NT2/D1 (cell line): ENCODE results near the gene ARHGAP12.

Experiments used
- DNase-seq: peaks from one replicate; pipeline ENCODE4 v3.0.0-alpha.2; 2011; ENCODE audit warnings: low read depth, low spot score
- H3K27me3 ChIP-seq: 2 replicates; pipeline ENCODE4 v1.6.0; 2011; ENCODE audit warnings: mild to moderate bottlenecking; ENCODE audit not compliant: insufficient read length, insufficient read depth
- H3K36me3 ChIP-seq: 2 replicates; pipeline ENCODE4 v1.6.1; 2011; ENCODE audit warnings: mild to moderate bottlenecking, low read length, mixed read lengths; ENCODE audit not compliant: insufficient read depth, insufficient read length
- H3K4me1 ChIP-seq: 2 replicates; pipeline ENCODE4 v1.5.1; 2011; ENCODE audit not compliant: insufficient read depth, insufficient read length
- H3K4me3 ChIP-seq: 2 replicates; pipeline ENCODE4 v1.5.1; 2011; ENCODE audit warnings: low read depth; ENCODE audit not compliant: insufficient read length
- H3K9ac ChIP-seq: 2 replicates; pipeline ENCODE4 v1.6.0; 2011; ENCODE audit warnings: low read depth; ENCODE audit not compliant: insufficient read length
- H3K9me3 ChIP-seq: 2 replicates; pipeline ENCODE4 v1.5.1; 2011; ENCODE audit warnings: mild to moderate bottlenecking, low read length; ENCODE audit not compliant: insufficient read depth
- SUZ12 ChIP-seq: IDR thresholded peaks from 2 replicates; pipeline ENCODE4 v1.6.1; 2011; ENCODE audit not compliant: insufficient read length, insufficient read depth; ENCODE audit errors: extremely low read depth
- YY1 ChIP-seq: IDR thresholded peaks from 2 replicates; pipeline ENCODE4 v1.6.1; 2011; ENCODE audit not compliant: insufficient read length, insufficient read depth
- ZNF274 ChIP-seq: IDR thresholded peaks from 2 replicates; pipeline ENCODE4 v1.6.1; 2011; ENCODE audit warnings: mild to moderate bottlenecking, low read depth, low read length

Gene ARHGAP12

DNA sequence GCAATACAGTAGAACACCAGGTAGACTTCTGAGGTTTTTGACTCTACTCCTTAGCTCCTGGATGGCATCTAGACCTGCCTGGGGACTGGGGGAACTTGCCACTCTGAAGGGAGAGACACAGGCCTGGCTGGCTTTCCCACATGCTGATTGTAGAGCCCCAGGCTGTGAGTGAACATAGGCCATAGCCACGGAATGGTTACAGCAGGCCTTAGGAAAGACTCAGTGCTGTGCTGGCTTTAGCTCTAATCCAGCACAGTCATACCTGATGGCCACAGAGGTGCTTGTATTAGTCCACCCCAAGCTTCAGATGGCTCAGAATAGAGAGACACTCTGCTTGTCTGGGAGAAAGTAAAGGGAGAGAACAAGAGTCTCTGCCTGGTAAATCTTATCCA, 35.0 kb upstream of the ARHGAP12 start:
- no peaks in the 10 kb centered on the region for H3K9me3 ChIP-seq
- H3K27me3 ChIP-seq: no peaks in the 10 kb centered on the region
- H3K36me3 ChIP-seq: no peaks in the 10 kb centered on the region
- H3K4me3 ChIP-seq: no peak overlapping the region
- H3K4me1 ChIP-seq: no peaks in the 10 kb centered on the region
- no peak overlapping the region for H3K9ac ChIP-seq
- no peak for DNase-seq
- TF ChIP-seq SUZ12 (no peak), ZNF274 (no peak), YY1 (no peak)

- Histone ChIP-seq H3K27me3 (no peaks in the 10 kb centered on the region), H3K36me3 (no peaks in the 10 kb centered on the region), H3K9ac (no peak overlapping the region), H3K9me3 (no peaks in the 10 kb centered on the region), H3K4me1 (no peaks in the 10 kb centered on the region), H3K4me3 (no peak overlapping the region)
- TF ChIP-seq YY1: no peak
- TF ChIP-seq SUZ12: no peak
- no peak for TF ChIP-seq ZNF274
- DNase-seq: no peak
These were observed 34.4 kb upstream of the ARHGAP12 start for GRCh38 chr10:31962826-31963588.

- H3K4me1 ChIP-seq: no peaks in the 10 kb centered on the region
- no peaks in the 10 kb centered on the region for H3K9me3 ChIP-seq
- H3K27me3 ChIP-seq: no peaks in the 10 kb centered on the region
- H3K4me3 ChIP-seq: no peak overlapping the region
- TF ChIP-seq YY1: no peak
- TF ChIP-seq SUZ12: no peak
- TF ChIP-seq ZNF274: no peak
- H3K36me3 ChIP-seq: no peaks in the 10 kb centered on the region
- DNase-seq: no peak
- H3K9ac ChIP-seq: no peak overlapping the region
These were observed 32.8 kb upstream of the ARHGAP12 start for GRCh38 chr10:31961277-31962074.

DNA sequence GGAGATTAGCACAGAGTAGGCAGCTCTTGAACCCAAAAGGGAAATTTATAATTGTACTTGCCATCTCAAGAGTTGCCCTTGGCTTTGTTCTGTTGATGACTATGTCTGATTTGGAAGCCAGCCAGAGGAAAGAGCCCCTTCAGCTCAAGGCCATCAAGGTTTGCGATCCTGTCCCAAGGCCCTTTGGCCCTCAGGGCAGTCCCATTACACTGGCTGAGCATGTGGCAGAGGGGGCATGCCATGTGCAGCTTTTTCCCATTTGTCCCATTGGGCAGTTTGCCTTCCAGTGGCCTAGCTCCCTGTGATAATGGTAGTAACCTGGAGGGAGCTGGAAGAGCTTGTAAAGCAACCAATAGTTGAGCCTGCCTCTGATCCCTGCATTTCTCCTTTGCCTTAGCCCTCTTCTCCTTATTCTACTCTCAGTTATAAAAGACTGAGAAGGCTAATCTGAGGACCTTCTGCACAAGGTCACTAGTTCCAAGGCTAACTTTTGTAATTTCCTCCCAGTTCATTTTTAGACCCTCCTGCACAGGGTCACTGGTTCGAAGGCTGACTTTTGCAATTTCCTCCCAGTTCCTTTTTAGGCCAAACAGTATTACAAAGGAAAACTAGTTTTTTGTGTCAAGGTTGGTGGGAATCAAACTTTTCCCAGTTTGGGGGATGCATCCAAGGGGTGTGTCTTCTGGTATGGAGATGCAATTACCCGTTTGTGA, 31.0 kb upstream of the ARHGAP12 start:
- Histone ChIP-seq H3K9ac (no peak overlapping the region), H3K9me3 (peaks cover 8% of the 10 kb centered on the region; the same call in 1 of the 2 replicates)

GRCh38 chr10:31958856-31959255, 30.2 kb upstream of the ARHGAP12 start:
- no peak for TF ChIP-seq YY1
- H3K4me1 ChIP-seq: no peaks in the 10 kb centered on the region
- H3K9ac ChIP-seq: no peak overlapping the region
- no peaks in the 10 kb centered on the region for H3K27me3 ChIP-seq
- no peak overlapping the region for H3K4me3 ChIP-seq
- H3K36me3 ChIP-seq: no peaks in the 10 kb centered on the region
- no peak for DNase-seq
- H3K9me3 ChIP-seq: peaks cover 14% of the 10 kb centered on the region; the same call in 1 of the 2 replicates

More for the DNA sequence above, 31.0 kb upstream of the ARHGAP12 start:
- no peak overlapping the region for H3K4me3 ChIP-seq
- no peaks in the 10 kb centered on the region for H3K36me3 ChIP-seq
- no peaks in the 10 kb centered on the region for H3K27me3 ChIP-seq
- no peaks in the 10 kb centered on the region for H3K4me1 ChIP-seq
- TF ChIP-seq ZNF274: no peak
- TF ChIP-seq SUZ12: no peak
- TF ChIP-seq YY1: no peak
- DNase-seq: no peak

- Histone ChIP-seq H3K9ac (no peak overlapping the region), H3K4me1 (no peaks in the 10 kb centered on the region), H3K36me3 (no peaks in the 10 kb centered on the region), H3K27me3 (no peaks in the 10 kb centered on the region), H3K9me3 (peaks cover 16% of the 10 kb centered on the region; the same call in 1 of the 2 replicates), H3K4me3 (no peak overlapping the region)
- TF ChIP-seq ZNF274 (no peak), YY1 (no peak), SUZ12 (no peak)
- DNase-seq: no peak
These were observed 27.7 kb upstream of the ARHGAP12 start for GRCh38 chr10:31956200-31956946.

DNA sequence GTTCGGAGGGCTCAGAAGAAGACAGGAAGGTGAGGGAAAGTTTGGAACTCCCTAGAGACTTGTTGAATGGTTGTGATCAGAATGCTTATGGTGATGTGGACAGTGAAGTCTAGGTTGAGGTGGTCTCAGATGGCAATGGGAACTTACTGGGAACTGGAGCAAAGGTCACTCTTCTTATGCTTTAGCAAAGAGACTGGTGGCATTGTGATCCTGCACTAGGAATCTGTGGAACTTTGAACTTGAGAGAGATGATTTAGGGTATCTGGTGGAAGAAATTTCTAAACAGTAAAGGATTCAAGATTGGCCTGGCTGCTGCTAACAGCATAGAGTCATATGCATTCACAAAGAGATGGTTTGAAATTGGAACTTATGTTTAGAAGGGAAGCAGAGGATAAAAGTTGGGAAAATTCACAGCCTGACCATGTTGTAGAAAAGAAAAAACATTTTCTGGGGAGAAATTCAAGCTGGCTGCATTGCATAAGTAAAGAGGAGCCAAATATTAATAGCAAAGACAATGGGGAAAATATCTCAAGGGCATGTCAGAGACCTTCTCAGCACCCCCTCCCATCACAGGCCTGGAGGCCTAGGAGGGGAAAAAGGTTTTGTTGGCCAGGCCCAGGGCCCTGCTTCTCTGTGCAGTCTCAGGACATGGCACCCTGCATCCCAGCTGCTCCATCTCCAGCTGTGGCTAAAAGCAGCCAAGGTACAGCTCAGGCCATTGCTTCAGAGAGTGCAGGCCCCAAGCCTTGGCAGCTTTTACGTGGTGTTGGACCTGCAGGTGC, 26.0 kb upstream of the ARHGAP12 start:
- Histone ChIP-seq H3K9ac (no peak overlapping the region), H3K27me3 (no peaks in the 10 kb centered on the region), H3K36me3 (no peaks in the 10 kb centered on the region), H3K4me1 (no peaks in the 10 kb centered on the region), H3K9me3 (peaks cover 16% of the 10 kb centered on the region; the same call in 1 of the 2 replicates), H3K4me3 (no peak overlapping the region)
- DNase-seq: no peak
- no peak for TF ChIP-seq SUZ12
- TF ChIP-seq ZNF274: no peak
- no peak for TF ChIP-seq YY1
